HUES6 (cell line): ENCODE measurements around the gene WARS2.

Experiments
- H3K27ac ChIP-seq: 2 replicates; pipeline ENCODE4 v1.7.0; 2013; ENCODE audit warnings: low read depth, mild to moderate bottlenecking, low read length, inconsistent platforms
- H3K27me3 ChIP-seq: 2 replicates; pipeline ENCODE4 v1.6.1; 2013; ENCODE audit warnings: low read length; ENCODE audit not compliant: control insufficient read depth, insufficient read depth
- H3K36me3 ChIP-seq: 2 replicates; pipeline ENCODE4 v1.6.1; 2013; ENCODE audit warnings: low read length; ENCODE audit not compliant: control insufficient read depth, insufficient read depth
- H3K4me1 ChIP-seq: 2 replicates; pipeline ENCODE4 v1.6.1; 2013; ENCODE audit warnings: low read length; ENCODE audit not compliant: control insufficient read depth, insufficient read depth
- H3K4me3 ChIP-seq: 2 replicates; pipeline ENCODE4 v1.5.1; 2013; ENCODE audit warnings: low read depth, low read length
- H3K9ac ChIP-seq: one replicate; pipeline ENCODE4 v1.6.1; 2013; ENCODE audit warnings: mild to moderate bottlenecking, low read length
- H3K9me3 ChIP-seq: 2 replicates; pipeline ENCODE4 v1.6.1; 2013; ENCODE audit warnings: low read depth, low read length; ENCODE audit not compliant: control insufficient read depth, insufficient read depth

WARS2 gene

DNA sequence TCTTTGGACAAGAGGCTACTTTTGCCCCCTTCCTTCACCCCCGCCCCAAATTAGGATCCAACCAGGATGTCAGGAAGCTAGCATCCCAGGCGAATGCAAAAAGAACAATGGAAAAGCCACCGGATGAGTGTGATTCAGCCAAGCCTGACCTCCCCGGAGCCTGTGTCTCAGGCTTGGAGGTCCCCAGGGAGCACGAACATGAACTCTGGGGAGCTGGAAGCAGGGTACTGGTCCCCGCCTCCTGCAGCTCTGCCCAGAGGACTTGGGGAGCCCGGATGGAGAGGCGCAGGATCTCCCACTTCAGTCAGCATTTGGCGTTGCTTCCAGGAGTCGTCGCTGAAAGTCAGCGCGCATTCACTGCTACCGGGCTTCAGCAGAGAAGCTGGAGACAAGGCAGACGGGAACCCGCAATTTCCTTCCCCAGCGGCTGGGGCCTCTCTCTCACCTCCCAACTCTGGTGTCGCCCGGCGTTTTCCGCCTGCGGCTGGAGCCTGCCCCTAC, 150.5 kb downstream of the WARS2 start:
- H3K27me3 ChIP-seq = peaks cover 100% of the 10 kb centered on the region
- H3K9me3 ChIP-seq = no peaks in the 10 kb centered on the region
- peaks cover 60% of the 10 kb centered on the region for H3K4me1 ChIP-seq
- H3K4me3 ChIP-seq = peak overlapping the region; percentile 49
- no peak overlapping the region for H3K27ac ChIP-seq
- no peaks in the 10 kb centered on the region for H3K36me3 ChIP-seq
- H3K9ac ChIP-seq = no peak overlapping the region

DNA sequence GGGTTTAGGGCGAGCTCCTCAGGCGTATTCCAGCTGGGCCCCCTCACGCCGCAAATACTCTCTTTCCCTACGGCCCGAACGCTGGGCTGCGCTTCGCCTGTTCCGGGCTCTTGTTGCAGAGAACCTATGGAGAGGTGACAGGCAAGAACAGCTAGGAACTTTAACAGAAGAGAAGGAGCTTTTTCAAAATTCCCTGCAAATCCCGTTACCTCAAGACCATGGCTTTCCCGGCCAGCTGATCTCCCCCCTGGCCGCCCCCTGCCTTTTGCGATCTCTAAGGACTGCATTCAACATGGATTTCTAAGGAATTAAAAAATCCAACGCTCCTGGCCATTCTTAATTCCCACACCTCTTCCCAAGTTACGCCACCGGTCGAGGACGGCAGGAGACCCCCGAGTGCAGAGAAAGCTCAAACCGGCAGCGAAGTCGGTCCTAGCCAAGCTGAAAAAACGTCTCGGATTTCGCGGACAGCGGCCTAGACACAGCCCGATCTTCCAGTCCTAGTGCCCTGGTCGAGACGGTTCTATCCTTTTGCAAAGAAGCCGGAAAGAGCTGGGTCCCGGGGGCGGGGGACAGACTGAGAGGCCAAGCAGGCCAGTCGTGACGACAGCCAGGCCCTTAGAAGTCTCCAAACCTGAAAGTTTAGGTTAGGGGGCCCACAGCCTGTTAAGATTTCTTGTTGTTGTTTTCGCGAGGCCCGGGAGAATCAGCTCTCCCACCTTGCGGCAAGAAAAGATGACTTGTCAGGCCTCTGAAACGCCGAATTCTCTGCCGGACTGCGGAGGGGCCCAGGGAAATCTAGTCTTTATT, 151.2 kb downstream of the WARS2 start:
- peak overlapping the region; percentile 49 for H3K4me3 ChIP-seq
- peaks cover 64% of the 10 kb centered on the region for H3K4me1 ChIP-seq
- H3K36me3 ChIP-seq = no peaks in the 10 kb centered on the region
- no peak overlapping the region for H3K9ac ChIP-seq
- H3K27ac ChIP-seq = no peak overlapping the region
- H3K27me3 ChIP-seq = peaks cover 100% of the 10 kb centered on the region
- no peaks in the 10 kb centered on the region for H3K9me3 ChIP-seq

GRCh38 chr1:118988186-118989005, 152.1 kb downstream of the WARS2 start, which contains the start of gene TBX15:
TBX15 (minus strand) TSS chr1:118988343; CDS start chr1:118987795, 548 bp downstream.
- H3K36me3 ChIP-seq = no peaks in the 10 kb centered on the region
- peaks cover 100% of the 10 kb centered on the region for H3K27me3 ChIP-seq
- no peaks in the 10 kb centered on the region for H3K9me3 ChIP-seq
- H3K27ac ChIP-seq = no peak within 1 kb of the TSS
- peaks cover 66% of the 10 kb centered on the region for H3K4me1 ChIP-seq
- H3K4me3 ChIP-seq = peak within 1 kb of the TSS; percentile 49
- no peak within 1 kb of the TSS for H3K9ac ChIP-seq

- no peaks in the 10 kb centered on the region for H3K36me3 ChIP-seq
- H3K27me3 ChIP-seq = peaks cover 100% of the 10 kb centered on the region
- H3K27ac ChIP-seq = no peak overlapping the region
- peak overlapping the region; percentile 49 for H3K4me3 ChIP-seq
- H3K9me3 ChIP-seq = no peaks in the 10 kb centered on the region
- peaks cover 63% of the 10 kb centered on the region for H3K4me1 ChIP-seq
- no peak overlapping the region for H3K9ac ChIP-seq
Observed at GRCh38 chr1:118987468-118988185, 152.8 kb downstream of the WARS2 start.

DNA sequence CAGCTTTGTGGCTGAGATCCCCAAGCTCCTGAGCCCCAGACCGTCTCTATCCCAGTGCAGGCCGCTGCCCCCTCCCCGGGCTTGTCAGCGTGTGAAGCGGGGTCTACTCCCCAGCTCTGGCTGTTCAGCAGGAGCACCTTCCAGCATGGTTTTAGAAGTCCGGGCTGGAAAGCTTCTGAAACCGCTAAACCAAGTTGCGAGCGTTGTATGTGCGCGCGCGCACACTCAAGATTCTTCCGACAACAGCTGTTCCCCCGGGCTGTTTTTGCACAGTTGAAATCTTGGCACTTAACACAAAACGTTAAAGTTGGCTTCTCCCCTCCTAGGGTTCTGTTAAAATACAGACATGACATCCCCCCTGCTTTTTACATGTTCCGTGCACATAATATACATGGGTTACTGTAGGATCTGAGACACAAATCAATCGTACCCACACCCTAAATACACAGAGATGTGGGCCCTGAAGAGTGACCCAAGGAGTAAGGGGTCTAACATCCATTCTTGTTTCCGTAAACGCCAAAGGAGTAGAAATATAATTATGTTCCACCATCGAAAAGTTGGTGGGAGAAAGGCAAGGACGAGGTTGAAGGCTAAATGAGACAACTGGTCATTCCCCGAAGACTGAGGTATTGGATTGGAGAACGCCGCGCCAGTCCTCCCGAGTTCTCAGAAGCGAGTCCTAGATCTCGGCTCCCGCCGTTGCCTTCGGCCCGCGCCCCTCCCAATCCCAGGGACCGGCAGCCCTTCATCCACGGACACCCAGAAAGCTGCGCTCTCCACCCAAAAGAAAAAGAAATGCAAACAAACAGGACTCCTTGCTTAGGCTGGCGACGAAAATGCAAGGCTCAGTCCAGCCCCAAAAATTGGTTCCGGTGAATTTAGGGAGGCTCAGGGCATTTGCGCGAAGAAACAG, 153.6 kb downstream of the WARS2 start:
- Histone ChIP-seq H3K4me3 (peak overlapping the region; percentile 49), H3K4me1 (peaks cover 63% of the 10 kb centered on the region), H3K27ac (no peak overlapping the region), H3K9me3 (no peaks in the 10 kb centered on the region), H3K9ac (no peak overlapping the region), H3K36me3 (no peaks in the 10 kb centered on the region), H3K27me3 (peaks cover 100% of the 10 kb centered on the region)

GRCh38 chr1:118985640-118986554, 154.6 kb downstream of the WARS2 start:
- H3K9me3 ChIP-seq = no peaks in the 10 kb centered on the region
- H3K4me3 ChIP-seq = peak overlapping the region; percentile 15
- no peak overlapping the region for H3K9ac ChIP-seq
- H3K36me3 ChIP-seq = no peaks in the 10 kb centered on the region
- peaks cover 58% of the 10 kb centered on the region for H3K4me1 ChIP-seq
- H3K27me3 ChIP-seq = peaks cover 100% of the 10 kb centered on the region
- no peak overlapping the region for H3K27ac ChIP-seq

GRCh38 chr1:118984722-118985639, 155.5 kb downstream of the WARS2 start:
- peak overlapping the region; percentile 15 for H3K4me3 ChIP-seq
- peaks cover 55% of the 10 kb centered on the region for H3K4me1 ChIP-seq
- H3K27me3 ChIP-seq = peaks cover 100% of the 10 kb centered on the region
- no peak overlapping the region for H3K27ac ChIP-seq
- no peaks in the 10 kb centered on the region for H3K9me3 ChIP-seq
- no peaks in the 10 kb centered on the region for H3K36me3 ChIP-seq
- H3K9ac ChIP-seq = no peak overlapping the region

DNA sequence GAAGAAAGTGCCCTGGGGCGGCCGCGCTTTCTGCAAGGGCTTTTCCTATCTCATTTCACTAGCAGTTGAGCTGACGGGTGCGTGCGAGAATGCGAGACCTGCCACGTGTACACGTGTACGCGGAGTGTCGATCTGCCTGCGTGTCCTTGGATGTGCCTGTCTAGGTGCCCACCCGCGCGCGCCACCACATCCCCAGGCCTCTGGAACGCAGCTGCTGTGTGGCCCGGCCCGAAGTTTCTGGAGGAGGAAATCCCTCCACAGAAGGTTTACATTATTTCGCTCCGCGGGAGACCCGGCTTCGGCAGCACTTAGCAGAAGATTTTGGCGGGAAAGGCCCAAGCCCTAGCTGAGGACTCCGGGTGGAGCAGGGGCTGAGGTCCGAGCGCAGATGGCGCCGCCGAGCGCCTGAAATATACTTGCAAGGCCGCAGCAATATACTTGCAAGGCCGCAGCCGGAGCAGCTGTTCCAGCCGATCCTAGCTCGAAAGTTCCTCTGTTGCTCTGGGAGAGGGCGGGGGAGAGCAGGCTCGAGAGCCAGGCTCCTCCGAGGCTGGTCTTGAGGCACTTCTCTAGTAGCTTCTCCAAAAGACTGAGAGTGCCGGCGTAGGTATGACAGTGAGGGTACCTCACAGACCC, 156.2 kb downstream of the WARS2 start:
- Histone ChIP-seq H3K36me3 (no peaks in the 10 kb centered on the region), H3K9ac (no peak overlapping the region), H3K27me3 (peaks cover 100% of the 10 kb centered on the region), H3K27ac (no peak overlapping the region), H3K4me1 (peaks cover 52% of the 10 kb centered on the region), H3K4me3 (peak overlapping the region; percentile 15), H3K9me3 (no peaks in the 10 kb centered on the region)
